ENCODE measurements around the gene NSD2.

Gene NSD2

DNA sequence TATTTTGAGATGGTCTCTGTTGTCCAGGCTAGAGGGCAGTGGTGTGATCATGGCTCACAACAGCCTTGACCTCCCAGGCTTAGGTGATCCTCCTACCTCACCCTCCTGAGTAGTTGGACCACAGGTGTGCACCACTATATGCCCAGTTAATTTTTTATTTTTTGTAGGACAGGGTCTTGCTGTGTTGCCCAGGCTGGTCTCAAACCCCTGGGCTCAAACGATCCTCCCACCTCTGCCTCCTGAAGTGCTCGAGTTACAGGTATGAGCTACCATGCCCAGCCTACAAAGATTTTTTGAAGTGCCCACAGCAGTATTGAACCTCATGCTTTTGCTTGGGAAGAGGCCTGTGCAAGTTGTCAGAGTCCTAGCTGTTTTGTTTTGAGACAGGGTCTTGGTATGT, 31.1 kb downstream of the NSD2 start:
- Histone ChIP-seq H2BK5ac (ENCODE audit: low read depth, low read length, poor library complexity) (no peak overlapping the region), H2AK5ac (ENCODE audit: low read length) (no peak overlapping the region), H3K4me1 (ENCODE audit: control insufficient read depth in 1 of 2, insufficient read depth in 2 of 2, low read length in 2 of 2) (no peaks in the 10 kb centered on the region), H3K4ac (ENCODE audit: low read depth, low read length) (no peak overlapping the region), H4K91ac (ENCODE audit: low read depth, low read length) (no peak overlapping the region), H3K4me3 (ENCODE audit: low read depth, low read length) (no peak overlapping the region), H3K23ac (ENCODE audit: low read length) (no peak overlapping the region), H3K27me3 (ENCODE audit: insufficient read depth, low read length) (no peaks in the 10 kb centered on the region), H4K12ac (ENCODE audit: low read depth, low read length) (no peak overlapping the region), H2BK120ac (ENCODE audit: insufficient read depth, low read length, poor library complexity) (no peak overlapping the region), H3K14ac (ENCODE audit: low read length) (no peak overlapping the region), H2BK12ac (ENCODE audit: low read length) (no peak overlapping the region), H3K9me3 (ENCODE audit: insufficient read depth, low read depth, low read length) (peaks cover 3% of the 10 kb centered on the region), H3K79me2 (ENCODE audit: control insufficient read depth, insufficient read depth, low read length, poor library complexity) (no peaks in the 10 kb centered on the region), H3K18ac (ENCODE audit: low read length) (no peak overlapping the region), H2AFZ (ENCODE audit: insufficient read depth, low read length, poor library complexity) (no peak overlapping the region), H3K36me3 (ENCODE audit: control insufficient read depth in 1 of 2, insufficient read depth in 2 of 2, low read length in 2 of 2) (peaks cover 26 to 37% of the 10 kb centered on the region in 2 experiments), H4K8ac (ENCODE audit: low read depth, low read length) (no peak overlapping the region), H3K27ac (ENCODE audit: low read depth, low read length) (no peak overlapping the region), H3K79me1 (ENCODE audit: low read length) (no peaks in the 10 kb centered on the region), H3K4me2 (ENCODE audit: low read length) (no peak overlapping the region), H3K9ac (ENCODE audit: low read length) (no peak overlapping the region)
- no peak for DNase-seq
- no CpG with 5 or more reads among the region's 2 CpGs for WGBS (ENCODE audit: extremely low coverage, insufficient coverage, insufficient read length)

DNA sequence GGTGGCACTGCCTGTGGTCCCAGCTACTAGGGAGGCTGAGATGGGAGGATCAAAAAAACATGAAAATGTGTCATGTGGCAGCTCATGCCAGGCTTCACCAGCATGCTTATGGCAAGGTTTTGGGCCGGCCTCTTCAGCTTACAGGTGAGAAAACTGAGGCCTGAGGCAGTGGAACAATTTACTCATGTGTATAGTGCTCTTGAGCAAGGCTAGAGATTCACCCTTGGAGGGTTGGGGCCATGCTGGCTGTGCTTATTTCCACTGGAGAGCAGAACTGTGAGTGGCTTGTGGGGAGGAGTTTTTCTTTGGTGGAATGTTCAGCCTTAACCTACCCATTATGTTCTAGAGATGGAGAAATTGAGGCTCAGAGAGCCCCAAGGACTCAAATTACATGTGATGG, 31.8 kb downstream of the NSD2 start:
- WGBS (ENCODE audit: extremely low coverage, insufficient coverage, insufficient read length), result no CpG with 5 or more reads among the region's 1 CpG
- peaks cover 3% of the 10 kb centered on the region for H3K9me3 ChIP-seq (ENCODE audit: insufficient read depth, low read depth, low read length)
- DNase-seq, result no peak
- H3K4me1 ChIP-seq (ENCODE audit: control insufficient read depth in 1 of 2, insufficient read depth in 2 of 2, low read length in 2 of 2), result no peaks in the 10 kb centered on the region
- no peak overlapping the region for H3K23ac ChIP-seq (ENCODE audit: low read length)
- no peak overlapping the region for H3K14ac ChIP-seq (ENCODE audit: low read length)
- no peaks in the 10 kb centered on the region for H3K27me3 ChIP-seq (ENCODE audit: insufficient read depth, low read length)
- H3K18ac ChIP-seq (ENCODE audit: low read length), result no peak overlapping the region
- no peak overlapping the region for H2BK120ac ChIP-seq (ENCODE audit: insufficient read depth, low read length, poor library complexity)
- H4K91ac ChIP-seq (ENCODE audit: low read depth, low read length), result no peak overlapping the region
- H4K12ac ChIP-seq (ENCODE audit: low read depth, low read length), result no peak overlapping the region
- no peaks in the 10 kb centered on the region for H3K79me2 ChIP-seq (ENCODE audit: control insufficient read depth, insufficient read depth, low read length, poor library complexity)
- H3K27ac ChIP-seq (ENCODE audit: low read depth, low read length), result no peak overlapping the region
- H3K4ac ChIP-seq (ENCODE audit: low read depth, low read length), result no peak overlapping the region
- peaks cover 26 to 41% of the 10 kb centered on the region in 2 experiments for H3K36me3 ChIP-seq (ENCODE audit: control insufficient read depth in 1 of 2, insufficient read depth in 2 of 2, low read length in 2 of 2)
- H3K4me3 ChIP-seq (ENCODE audit: low read depth, low read length), result no peak overlapping the region
- no peak overlapping the region for H2BK12ac ChIP-seq (ENCODE audit: low read length)
- no peak overlapping the region for H2AK5ac ChIP-seq (ENCODE audit: low read length)
- no peak overlapping the region for H4K8ac ChIP-seq (ENCODE audit: low read depth, low read length)
- H3K4me2 ChIP-seq (ENCODE audit: low read length), result no peak overlapping the region
- H2BK5ac ChIP-seq (ENCODE audit: low read depth, low read length, poor library complexity), result no peak overlapping the region
- no peaks in the 10 kb centered on the region for H3K79me1 ChIP-seq (ENCODE audit: low read length)
- no peak overlapping the region for H3K9ac ChIP-seq (ENCODE audit: low read length)
- no peak overlapping the region for H2AFZ ChIP-seq (ENCODE audit: insufficient read depth, low read length, poor library complexity)

DNA sequence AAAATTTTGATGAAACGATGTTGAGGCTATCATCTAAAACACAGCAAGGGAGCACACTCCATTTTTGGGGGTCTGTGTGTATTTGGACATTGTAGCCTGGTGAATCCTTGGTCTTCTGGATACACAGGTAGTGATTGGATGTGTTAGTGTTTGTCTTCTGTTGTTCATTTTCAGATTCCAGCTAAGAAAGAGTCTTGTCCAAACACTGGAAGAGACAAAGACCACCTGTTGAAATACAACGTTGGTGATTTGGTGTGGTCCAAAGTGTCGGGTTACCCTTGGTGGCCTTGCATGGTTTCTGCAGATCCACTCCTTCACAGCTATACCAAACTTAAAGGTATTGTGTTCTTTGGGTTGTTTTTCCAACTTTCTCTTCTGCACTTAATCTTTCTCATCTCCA, 32.8 kb downstream of the NSD2 start:
- no peak overlapping the region for H4K91ac ChIP-seq (ENCODE audit: low read depth, low read length)
- H3K4ac ChIP-seq (ENCODE audit: low read depth, low read length), result no peak overlapping the region
- no peaks in the 10 kb centered on the region for H3K79me1 ChIP-seq (ENCODE audit: low read length)
- peaks cover 3% of the 10 kb centered on the region for H3K9me3 ChIP-seq (ENCODE audit: insufficient read depth, low read depth, low read length)
- H4K12ac ChIP-seq (ENCODE audit: low read depth, low read length), result no peak overlapping the region
- H3K23ac ChIP-seq (ENCODE audit: low read length), result no peak overlapping the region
- H3K79me2 ChIP-seq (ENCODE audit: control insufficient read depth, insufficient read depth, low read length, poor library complexity), result no peaks in the 10 kb centered on the region
- no peak overlapping the region for H3K4me2 ChIP-seq (ENCODE audit: low read length)
- H2BK5ac ChIP-seq (ENCODE audit: low read depth, low read length, poor library complexity), result no peak overlapping the region
- WGBS (ENCODE audit: extremely low coverage, insufficient coverage, insufficient read length), result no CpG with 5 or more reads among the region's 3 CpGs
- no peaks in the 10 kb centered on the region for H3K4me1 ChIP-seq (ENCODE audit: control insufficient read depth in 1 of 2, insufficient read depth in 2 of 2, low read length in 2 of 2)
- no peak overlapping the region for H3K14ac ChIP-seq (ENCODE audit: low read length)
- H3K27ac ChIP-seq (ENCODE audit: low read depth, low read length), result no peak overlapping the region
- H3K4me3 ChIP-seq (ENCODE audit: low read depth, low read length), result no peak overlapping the region
- no peak overlapping the region for H2AFZ ChIP-seq (ENCODE audit: insufficient read depth, low read length, poor library complexity)
- no peaks in the 10 kb centered on the region for H3K27me3 ChIP-seq (ENCODE audit: insufficient read depth, low read length)
- no peak overlapping the region for H2AK5ac ChIP-seq (ENCODE audit: low read length)
- H2BK120ac ChIP-seq (ENCODE audit: insufficient read depth, low read length, poor library complexity), result no peak overlapping the region
- H3K9ac ChIP-seq (ENCODE audit: low read length), result no peak overlapping the region
- H3K36me3 ChIP-seq (ENCODE audit: control insufficient read depth in 1 of 2, insufficient read depth in 2 of 2, low read length in 2 of 2), result peaks cover 26 to 42% of the 10 kb centered on the region in 2 experiments
- H4K8ac ChIP-seq (ENCODE audit: low read depth, low read length), result no peak overlapping the region
- no peak for DNase-seq
- H3K18ac ChIP-seq (ENCODE audit: low read length), result no peak overlapping the region
- no peak overlapping the region for H2BK12ac ChIP-seq (ENCODE audit: low read length)

DNA sequence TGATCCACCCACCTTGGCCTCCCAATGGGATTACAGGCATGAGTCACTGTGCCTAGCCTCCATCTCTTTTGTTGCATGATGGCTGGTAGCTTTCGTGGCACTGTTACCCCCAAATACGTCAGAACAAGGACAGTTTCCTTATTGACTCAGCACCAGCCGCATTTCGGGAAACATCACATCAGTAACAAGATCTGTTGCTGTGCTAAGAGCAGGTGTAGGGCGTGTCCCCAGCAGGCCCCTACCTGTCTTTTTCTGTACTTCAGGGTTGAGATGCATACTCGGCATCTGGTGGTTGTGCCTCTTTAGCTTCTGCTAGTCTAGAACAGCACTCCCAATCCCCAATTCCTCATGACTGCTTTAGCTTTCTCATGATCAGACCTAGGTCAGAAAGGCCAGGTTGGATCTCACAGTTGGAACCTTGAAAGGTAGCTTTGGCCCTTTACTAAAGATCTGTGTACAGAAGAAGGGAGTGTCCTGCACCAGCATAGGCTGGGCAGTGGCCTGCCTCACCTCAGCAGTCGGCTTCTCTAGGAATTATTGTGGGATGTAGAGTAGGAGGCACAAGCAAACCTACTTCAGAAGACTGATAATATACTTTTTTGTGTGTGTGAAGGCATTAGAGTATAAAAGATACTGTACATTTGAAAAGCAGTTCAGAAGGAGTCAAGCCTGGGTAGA, 36.8 kb downstream of the NSD2 start:
- no peaks in the 10 kb centered on the region for H3K4me1 ChIP-seq (ENCODE audit: control insufficient read depth in 1 of 2, insufficient read depth in 2 of 2, low read length in 2 of 2)
- no peak overlapping the region for H3K27ac ChIP-seq (ENCODE audit: low read depth, low read length)
- H2AK5ac ChIP-seq (ENCODE audit: low read length), result no peak overlapping the region
- WGBS (ENCODE audit: extremely low coverage, insufficient coverage, insufficient read length), result no CpG with 5 or more reads among the region's 7 CpGs
- no peak overlapping the region for H2BK5ac ChIP-seq (ENCODE audit: low read depth, low read length, poor library complexity)
- H2AFZ ChIP-seq (ENCODE audit: insufficient read depth, low read length, poor library complexity), result no peak overlapping the region
- peaks cover 9 to 24% of the 10 kb centered on the region in 2 experiments for H3K36me3 ChIP-seq (ENCODE audit: control insufficient read depth in 1 of 2, insufficient read depth in 2 of 2, low read length in 2 of 2)
- peaks cover 3% of the 10 kb centered on the region for H3K9me3 ChIP-seq (ENCODE audit: insufficient read depth, low read depth, low read length)
- no peaks in the 10 kb centered on the region for H3K79me1 ChIP-seq (ENCODE audit: low read length)
- H3K4me3 ChIP-seq (ENCODE audit: low read depth, low read length), result no peak overlapping the region
- no peak overlapping the region for H4K8ac ChIP-seq (ENCODE audit: low read depth, low read length)
- H3K23ac ChIP-seq (ENCODE audit: low read length), result no peak overlapping the region
- no peak overlapping the region for H4K12ac ChIP-seq (ENCODE audit: low read depth, low read length)
- no peak overlapping the region for H3K18ac ChIP-seq (ENCODE audit: low read length)
- no peak overlapping the region for H2BK120ac ChIP-seq (ENCODE audit: insufficient read depth, low read length, poor library complexity)
- H3K9ac ChIP-seq (ENCODE audit: low read length), result no peak overlapping the region
- no peak overlapping the region for H2BK12ac ChIP-seq (ENCODE audit: low read length)
- no peaks in the 10 kb centered on the region for H3K79me2 ChIP-seq (ENCODE audit: control insufficient read depth, insufficient read depth, low read length, poor library complexity)
- H3K14ac ChIP-seq (ENCODE audit: low read length), result no peak overlapping the region
- H3K27me3 ChIP-seq (ENCODE audit: insufficient read depth, low read length), result no peaks in the 10 kb centered on the region
- H3K4ac ChIP-seq (ENCODE audit: low read depth, low read length), result no peak overlapping the region
- H3K4me2 ChIP-seq (ENCODE audit: low read length), result no peak overlapping the region
- DNase-seq, result no peak
- H4K91ac ChIP-seq (ENCODE audit: low read depth, low read length), result no peak overlapping the region
